ENCODE results near the gene SORCS2.

SORCS2 gene

DNA sequence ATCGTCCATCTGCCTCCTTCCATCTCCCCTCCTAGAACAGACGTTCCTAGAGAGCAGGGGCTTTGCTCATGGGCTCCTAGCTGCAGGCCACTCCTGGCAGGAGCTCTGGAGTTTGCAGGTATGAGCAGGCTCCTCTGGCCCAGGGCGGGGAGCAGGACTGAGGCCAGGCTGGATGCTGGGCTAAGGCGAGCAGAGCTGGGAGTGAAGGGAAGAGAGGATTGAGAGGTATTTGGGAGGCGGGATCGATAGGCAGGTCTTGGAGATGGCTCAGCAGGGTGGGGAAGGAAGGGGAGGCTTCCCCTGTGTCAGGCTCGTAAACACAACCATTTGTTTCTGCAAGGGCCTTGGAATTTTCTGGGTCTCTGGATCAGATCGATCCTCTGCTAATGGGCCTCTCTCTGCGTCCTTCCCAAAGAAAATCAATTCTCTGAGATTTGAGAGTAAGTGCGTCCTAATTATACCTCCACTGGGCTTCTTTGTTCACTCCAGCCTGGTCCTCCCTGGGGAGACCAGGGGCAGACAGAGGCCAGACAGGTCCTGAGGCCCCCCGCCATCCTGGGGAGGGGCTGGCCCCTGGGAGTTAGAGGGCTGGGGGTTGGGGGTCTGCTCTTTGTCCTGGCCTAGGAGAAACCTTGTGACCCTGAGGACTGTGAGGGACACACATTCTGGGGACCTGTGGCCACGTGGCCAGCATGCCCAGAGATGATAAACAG lies 337.2 kb downstream of the SORCS2 start:
- DNase-seq (ENCODE audit: low read depth in 2 of 2) = no peak

DNA sequence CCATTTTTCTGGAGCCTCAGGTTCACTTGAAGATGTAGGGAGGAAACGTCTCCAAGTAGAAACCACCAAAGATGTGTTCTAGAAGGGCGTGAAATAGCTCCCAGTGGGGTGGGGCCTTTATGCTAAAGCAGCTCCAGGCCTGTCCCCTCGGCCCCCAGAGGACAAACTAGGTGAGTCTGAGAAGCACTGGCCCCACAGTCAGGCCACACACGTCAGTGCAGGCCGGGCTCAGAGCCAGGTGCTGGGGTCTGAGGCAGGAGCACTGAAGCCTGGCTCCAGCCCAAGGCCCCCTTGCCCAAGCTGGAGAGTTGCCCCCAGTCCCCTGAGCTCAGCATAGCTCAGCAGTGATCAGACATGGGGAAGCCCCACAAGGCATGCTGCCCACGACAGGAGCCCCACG lies 337.7 kb downstream of the SORCS2 start:
- no peak for DNase-seq (ENCODE audit: low read depth in 2 of 2)

DNA sequence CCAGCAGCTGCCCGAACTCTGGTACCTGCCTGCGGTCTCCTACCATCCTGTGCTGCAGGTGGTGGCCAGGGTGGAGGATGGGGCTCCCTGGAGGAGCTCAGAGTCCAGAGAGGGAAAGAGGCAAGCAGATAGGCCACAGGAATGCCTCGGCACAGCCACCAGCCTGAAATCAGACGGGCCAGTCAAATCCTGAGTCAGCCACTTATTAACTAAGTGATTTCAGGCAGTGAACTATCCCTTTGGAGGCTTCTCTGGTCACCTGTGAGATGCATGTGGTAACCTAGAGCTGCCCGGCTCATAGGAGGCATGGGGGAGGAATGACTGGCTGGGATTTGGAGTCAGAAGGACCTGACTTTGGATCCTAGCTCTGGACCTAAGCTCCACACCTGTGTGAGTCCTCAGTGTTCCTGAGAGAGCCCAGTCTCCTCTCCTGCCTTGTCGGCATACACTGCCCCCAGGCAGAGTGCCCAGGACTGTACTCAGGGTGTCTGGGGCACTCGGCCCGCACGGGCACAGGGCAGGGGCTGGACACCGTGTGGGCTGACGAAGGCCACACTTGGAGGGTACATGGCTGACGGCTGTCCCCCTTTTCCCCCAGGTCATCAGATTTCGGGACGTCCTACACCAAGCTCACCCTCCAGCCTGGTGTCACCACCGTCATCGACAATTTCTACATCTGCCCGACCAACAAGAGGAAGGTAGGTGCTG lies 338.7 kb downstream of the SORCS2 start:
- no peak for DNase-seq (ENCODE audit: low read depth in 2 of 2)

DNA sequence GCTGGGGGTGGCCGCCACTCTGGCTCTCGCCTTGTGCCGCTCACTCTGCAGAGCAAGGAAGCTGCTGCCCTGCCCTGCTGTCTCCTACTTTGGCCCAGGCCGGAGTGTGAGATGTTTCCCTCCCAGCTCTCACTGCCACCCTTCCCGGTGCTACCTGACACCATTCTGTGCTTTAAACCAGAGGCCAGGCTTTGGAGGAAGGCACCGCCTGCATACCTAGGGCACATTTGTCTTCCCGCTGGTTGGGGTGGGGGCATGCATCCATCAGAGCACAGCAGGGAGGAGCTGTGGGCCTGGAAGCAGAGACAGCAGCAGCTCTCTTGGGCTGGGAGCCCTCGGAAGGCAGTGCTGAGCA lies 339.3 kb downstream of the SORCS2 start:
- DNase-seq (ENCODE audit: low read depth in 2 of 2) = no peak

DNA sequence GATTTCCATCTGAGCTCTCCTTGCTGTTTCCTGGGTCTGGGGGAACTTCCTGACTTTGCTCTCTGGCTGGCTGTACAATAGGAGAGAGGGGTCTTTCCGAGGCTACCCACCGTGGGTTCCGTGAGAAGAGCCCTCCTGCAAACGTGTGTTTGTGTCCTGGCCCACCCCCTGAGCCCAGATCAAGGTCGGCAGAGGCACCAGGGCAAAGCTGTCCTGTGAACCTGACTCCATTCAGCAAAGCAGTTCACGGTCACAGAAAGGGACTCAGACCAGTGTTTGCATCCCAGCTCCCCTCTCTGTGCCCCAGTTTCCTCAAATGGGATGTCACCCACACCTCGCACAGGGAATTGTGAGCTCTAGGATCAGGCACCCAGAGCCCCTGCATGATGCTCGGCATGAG lies 339.7 kb downstream of the SORCS2 start:
- no peak for DNase-seq (ENCODE audit: low read depth in 2 of 2)

DNA sequence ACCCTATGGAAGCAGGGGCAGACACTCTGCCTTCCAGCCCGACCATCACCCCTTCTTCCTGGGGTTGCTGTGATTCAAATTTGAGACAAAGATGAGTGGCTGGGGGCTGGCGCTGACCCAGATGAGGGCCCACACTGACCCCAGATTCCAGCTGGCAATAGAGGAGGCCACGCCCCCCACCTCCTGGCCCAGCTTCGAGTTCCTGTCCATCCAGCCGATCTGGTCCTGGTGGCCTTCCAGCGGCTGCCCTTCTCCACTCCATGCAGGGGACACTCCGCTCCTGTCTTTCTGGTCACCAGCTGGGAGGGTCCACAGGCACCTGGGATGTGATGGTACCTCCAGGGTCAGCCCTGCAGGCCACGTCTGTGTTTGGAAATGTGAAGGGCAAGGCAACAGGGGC lies 340.9 kb downstream of the SORCS2 start:
- DNase-seq (ENCODE audit: low read depth in 2 of 2) = no peak

DNA sequence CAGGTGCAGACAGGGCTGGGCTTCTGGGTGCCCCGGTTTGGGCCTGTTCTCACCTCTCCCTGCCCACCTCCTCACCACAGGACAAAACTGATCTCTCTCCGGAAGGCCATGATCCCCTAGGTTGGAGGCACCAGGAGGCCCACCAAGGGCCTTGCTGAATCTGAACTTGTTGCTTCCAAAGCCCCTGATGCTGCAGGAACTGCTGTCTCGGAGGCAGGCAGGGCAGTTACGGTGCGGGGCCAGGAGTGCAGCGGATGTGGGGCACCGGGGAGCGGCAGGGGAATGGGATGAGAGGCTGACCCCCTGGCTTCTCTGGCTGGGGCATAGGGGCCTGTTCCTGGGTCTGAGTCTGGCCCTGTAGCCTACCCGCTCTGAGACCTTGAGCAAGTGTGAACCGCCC lies 342.8 kb downstream of the SORCS2 start:
- no peak for DNase-seq (ENCODE audit: low read depth in 2 of 2)

DNA sequence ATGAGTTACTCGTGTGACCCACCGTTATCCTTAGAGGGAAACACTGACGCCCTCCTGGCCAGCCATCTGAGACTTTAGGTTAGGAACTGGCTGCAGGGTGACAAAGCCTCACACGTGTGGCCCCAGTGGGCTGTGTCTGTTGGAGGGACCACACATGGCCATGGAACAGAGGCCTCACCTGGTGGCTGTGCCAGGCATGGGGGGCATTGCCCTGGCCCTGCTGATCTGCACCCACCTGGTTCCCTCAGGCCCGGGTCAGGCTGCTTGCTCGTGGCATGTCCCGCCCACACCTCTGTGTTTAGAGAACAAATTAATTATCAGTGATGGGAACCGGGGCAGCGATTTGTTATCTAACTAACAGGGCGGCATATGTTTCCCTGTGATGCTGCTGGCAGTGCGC lies 343.3 kb downstream of the SORCS2 start:
- DNase-seq (ENCODE audit: low read depth in 2 of 2) = no peak

DNA sequence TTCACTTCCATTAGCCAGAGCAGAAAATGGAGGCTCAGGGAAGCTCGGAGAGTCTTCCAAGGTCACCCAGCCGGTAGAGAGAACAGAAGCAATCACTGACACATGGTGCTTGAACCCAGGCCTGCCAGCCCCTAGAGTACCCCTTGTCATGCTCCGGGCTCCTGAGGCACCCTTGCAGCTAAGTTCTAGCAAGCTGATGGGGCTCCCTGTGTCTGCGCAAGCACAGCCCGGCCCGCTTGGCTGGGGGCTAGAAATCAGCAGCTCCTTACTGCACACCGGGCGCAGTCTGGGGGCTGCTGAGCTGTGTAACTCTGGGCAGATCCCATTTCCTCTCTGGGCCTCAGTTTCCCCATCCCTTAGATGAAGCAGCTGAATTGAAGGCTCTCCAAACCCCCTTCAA lies 344.5 kb downstream of the SORCS2 start:
- DNase-seq (ENCODE audit: low read depth in 2 of 2) = no peak

DNA sequence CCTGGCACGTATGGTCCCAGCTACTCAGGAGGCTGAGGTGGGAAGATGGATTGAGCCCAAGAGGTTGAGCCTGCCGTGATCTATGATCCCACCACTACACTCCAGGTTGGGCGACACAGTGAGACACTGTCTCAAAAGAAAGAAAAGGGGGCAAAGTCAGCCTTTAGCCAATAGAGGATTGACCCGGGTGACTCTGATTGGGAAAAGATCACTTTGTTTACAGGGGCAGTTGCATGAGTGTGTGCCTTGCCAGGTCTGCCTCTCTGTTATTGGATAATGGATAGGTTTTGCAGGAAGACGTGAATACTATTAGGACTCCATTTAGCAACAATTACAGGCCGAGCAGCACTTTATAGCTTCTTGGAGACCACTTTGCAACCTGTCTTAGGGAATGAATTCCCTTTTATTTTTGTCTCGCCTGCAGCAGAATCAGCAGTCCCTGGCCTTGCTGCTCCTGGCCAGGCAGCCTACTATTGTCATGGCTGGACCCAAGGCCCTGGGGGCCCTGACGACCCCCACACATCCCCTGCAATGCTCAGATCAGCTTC lies 345.6 kb downstream of the SORCS2 start:
- DNase-seq (ENCODE audit: low read depth in 2 of 2) = no peak

DNA sequence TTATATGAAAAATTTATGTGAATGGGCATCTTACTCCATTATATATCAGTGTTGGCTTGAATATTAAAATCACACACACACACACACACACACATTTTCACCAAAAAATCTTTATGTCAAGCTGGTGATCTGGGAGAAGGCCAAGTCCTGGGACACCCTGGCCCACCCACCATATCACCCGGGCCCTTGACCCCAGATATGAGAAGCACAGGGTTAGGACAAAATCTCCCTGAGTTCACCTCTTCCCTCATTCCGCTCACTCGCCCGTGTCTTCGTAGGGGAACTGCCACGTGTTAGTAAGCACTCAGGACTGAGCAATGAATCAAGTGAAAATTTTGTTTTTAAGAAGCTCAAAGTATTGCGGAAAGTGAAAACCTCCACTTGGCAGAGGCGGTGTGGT lies 346.2 kb downstream of the SORCS2 start:
- DNase-seq (ENCODE audit: low read depth in 2 of 2) = no peak

DNA sequence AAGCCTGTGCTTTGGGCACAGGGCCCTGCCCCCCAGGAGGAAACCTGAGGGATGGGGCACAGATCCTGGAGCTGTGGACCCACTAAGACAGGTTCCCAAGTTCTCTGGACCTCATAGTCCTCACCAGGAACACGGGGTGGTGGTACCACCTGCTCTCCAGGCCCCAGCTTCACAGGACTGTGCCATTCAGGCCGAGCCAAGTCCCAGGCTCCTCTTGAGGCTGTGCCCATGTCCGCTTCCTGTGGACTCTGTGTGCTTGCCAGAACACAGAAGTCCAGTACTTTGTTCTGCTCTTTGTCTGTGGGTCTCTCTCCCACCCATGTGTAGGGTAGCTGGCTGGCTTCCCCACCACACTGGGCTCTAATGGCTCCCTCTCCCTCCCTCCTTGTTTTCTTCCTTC lies 346.8 kb downstream of the SORCS2 start:
- no peak for DNase-seq (ENCODE audit: low read depth in 2 of 2)

DNA sequence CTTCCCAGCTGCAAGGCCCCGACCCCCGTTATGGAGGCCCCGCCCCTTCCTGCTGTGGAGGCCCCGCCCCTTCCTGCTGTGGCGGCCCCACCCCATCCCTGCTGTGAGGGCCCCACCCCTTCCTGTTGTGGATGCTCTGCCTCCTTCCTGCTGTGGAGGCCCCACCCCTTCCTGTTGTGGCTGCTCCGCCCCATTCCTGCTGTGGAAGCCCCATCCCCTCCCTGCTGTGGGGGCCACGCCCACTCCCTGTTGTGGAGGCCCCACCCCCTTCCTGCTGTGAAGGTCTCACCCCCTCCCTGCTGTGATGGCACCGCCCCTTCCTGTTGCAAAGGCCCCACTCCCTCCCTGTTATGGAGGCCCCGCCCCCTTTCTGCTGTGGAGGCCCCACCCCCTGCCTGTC lies 347.3 kb downstream of the SORCS2 start:
- DNase-seq (ENCODE audit: low read depth in 2 of 2) = peak; percentile 25 to 30

DNA sequence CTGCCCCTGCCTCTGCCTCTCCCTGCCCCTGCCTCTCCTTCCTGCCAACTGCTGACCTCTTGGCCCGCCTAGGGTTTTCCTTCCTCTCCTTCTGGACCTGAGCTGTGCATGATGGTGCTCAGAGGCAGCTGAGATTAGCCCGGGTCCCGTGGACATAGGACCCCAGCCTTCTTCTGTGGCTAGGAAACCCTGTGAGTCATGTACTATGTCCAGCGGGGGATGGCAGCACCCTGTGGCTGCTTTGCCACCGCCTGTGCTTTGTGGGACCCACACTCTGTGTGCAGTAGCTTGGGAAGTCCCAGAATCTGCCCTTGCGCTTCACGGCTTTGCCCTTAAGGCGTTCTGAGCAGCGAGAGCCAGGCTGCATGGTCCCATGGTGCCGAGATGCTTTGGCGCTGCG lies 347.9 kb downstream of the SORCS2 start:
- DNase-seq (ENCODE audit: low read depth in 2 of 2) = no peak

DNA sequence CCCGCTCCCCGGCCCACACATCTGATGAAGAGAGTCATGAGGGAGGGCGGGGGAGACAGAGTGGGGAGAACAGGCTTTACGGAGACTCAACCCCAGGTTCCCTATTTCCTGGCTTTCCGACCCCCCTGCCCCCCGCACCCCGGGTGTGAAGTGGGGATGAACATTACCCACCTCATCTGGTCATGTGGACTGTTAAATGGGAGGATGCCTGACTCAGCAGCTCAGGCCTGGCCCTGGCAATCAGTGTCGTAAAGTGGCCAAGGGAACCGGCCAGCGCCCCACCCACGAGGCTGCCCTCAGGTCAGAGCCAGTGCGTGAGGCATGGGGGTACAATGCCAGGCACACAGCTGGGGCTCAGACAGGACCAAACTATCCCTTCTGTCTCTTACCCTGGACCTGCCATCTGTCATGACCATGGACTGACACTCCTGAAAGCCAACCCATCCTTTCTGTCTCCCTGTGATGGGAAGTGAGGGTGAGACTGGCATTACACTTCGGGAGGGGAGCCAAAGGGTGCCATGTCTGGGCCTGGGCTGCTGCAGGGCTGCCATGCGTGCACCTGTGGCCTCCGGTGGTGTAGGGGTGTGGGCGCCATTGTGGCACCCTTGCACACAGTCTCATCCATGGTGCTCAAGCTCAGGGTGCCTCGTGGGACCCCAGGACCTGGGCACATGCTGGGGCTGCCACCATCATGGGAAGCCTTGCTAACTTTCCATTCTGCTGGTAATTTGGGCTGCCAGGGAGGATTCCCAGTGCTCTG lies 348.5 kb downstream of the SORCS2 start:
- DNase-seq (ENCODE audit: low read depth in 2 of 2) = no peak

DNA sequence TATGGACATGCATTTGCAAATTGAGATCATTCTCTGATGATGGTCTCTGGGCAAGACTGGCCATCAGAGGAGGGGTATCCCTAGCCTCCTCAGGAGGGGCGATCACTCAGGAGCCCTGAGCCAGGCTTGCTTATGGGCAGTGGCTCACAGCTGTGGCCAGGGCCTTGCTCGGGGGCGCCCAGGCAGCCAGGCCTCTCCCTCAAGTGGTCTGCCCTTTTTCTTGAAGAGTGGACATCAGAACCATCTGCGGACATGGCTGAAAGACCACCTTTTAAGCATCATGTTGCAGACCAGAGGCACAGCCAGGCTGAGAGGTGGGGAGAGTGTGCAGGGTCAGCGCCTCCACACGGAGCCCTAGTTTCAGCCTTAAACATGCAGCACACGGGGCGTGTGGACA lies 349.1 kb downstream of the SORCS2 start:
- no peak for DNase-seq (ENCODE audit: low read depth in 2 of 2)

DNA sequence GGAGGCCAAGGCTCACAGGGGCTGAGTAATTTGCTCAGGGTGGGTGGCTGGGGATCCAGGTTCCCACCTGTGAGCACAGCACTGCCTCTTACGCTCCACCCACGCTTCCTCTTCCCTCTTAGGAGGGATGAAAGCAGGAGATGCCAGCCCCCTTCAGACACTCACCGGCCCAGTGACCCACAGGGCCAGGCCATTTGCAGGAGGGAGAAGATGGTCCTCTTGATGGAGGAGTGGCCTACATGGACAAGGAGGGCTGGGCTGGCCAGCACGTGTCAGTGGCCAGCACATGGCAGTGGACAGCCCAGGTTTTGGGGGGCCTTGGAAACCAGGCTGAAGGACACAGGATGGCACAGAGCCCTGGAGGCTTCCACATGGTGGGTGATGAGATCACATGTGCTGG lies 350.4 kb downstream of the SORCS2 start:
- no peak for DNase-seq (ENCODE audit: low read depth in 2 of 2)

DNA sequence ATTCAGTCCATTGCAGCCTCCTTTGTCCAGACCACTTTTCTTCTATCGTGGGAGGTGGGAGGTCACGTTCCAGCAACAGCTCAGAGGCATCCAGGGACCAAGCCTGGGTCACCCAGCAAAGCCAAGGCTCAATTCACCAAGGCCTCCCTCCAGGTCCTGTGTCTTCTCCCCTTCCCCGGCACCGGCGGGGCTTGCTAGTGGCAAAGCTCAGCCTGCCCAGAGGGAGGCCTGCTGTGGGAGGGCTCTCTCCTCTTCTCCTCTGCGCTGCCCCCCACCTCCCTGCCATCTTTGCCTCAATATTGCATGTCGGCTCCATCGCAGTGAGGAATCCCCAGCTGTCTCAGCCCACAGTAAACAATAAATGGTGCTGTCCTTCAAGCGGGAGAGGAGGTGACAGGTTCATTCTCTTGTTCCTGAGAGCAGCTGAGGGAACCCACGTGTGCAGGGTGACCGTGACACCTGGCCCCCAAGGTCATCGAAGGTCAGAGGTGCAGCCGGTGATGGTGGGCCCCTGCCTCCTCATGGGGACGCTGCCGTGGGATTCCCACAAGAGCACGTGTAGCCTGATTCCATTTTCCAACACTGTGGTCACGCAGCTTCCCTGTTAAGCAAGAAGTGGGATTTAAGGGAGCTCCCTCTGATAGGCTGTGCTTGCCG lies 353.9 kb downstream of the SORCS2 start:
- DNase-seq (ENCODE audit: low read depth in 2 of 2) = no peak

DNA sequence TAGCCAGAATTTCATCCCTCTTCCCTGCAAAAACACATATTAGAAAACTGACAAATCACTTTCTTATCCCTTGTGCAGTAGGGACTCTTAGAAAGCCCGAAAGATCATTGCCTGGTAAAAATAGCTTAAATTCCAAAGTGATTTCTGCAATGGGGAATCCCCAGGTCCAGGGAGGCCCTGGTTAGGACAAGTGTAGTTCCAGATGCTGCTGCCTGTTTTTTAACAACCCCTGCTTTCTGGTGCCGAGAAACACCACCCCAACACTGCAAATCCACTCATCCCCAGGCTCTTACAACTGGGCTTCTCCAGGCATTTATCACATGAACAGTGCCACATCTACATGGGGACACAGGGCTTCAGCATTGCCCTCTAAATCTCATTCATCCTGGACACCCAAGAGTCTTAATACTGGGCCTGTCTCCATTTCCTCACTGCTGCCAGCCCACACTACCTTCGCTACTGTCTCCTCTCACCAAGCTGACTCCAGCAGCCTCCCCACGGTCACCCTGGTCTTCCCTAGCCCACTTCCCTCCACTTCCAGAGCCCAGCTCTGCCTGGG lies 354.6 kb downstream of the SORCS2 start:
- no peak for DNase-seq (ENCODE audit: low read depth in 2 of 2)

DNA sequence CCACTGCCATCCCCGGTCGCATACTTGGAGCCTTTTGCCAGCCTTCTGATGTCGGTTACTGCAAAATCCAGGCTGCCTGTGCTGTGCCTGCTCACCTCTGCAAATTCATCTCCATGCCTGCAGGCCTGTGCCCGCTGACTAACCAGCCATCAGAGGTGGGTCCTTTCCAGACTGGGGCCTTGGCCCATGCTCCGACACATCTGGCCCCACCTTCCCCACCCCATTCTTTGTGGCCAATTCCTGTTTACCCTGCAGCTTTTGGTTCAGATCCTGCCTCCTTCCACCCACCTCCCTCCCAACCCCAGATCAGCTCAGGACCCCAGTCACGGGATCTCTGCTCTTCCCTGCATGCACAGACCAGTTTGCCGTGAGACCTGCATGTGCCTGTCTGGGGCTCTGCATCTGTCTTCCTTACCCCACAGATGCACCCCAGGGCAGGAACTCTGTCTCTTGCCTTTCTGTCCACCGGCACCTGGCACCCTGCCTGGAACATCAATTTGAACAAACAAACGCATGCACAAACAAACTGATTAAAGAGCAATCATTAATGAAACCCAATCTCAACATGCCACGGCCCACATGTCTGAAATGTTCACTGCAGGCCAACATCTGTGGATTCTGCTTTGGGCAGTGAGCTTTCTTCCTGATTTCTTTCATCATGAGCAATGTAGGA lies 355.2 kb downstream of the SORCS2 start:
- no peak for DNase-seq (ENCODE audit: low read depth in 2 of 2)

DNA sequence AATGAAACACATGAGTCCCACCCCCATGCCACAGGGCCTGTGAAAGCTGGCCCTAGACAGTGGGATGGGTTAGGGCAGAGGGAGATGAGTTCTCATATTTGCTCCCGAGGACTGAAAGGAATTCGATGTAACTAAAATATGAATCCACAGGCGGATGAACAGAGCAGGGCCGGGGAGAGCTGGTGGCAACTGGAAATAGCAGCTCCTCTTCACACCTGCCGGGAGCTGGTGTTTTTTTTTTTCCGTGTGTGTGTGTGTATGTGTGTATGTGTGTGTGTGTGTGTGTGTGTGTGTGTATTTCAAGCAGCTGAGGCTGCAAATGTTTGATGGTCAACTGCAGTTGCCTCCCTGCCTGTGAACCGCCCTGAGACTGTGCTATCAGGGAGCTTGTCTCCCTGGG lies 357.5 kb downstream of the SORCS2 start:
- DNase-seq (ENCODE audit: low read depth in 2 of 2) = no peak
